ENCODE measurements around the gene ETS1. TPM values are rescaled to one million over a fixed set of nuclear protein-coding genes. Genes with fewer than 3 reads are reported as not detected.

The ETS1 gene
- total RNA-seq, 4 donors from 2014 or later, result 39.5 to 74.4 (median 59.7) TPM

- no peak for TF ChIP-seq POLR2A (IDR thresholded peaks at IDR 0.05; ENCODE audit: low read depth)
- no peak for TF ChIP-seq EP300 (IDR thresholded peaks at IDR 0.05)
- peak in 2 of 3 experiments; percentile 14 to 21 for TF ChIP-seq CTCF (IDR thresholded peaks at IDR 0.05)
- 16% methylated on average over 10 of the region's 10 CpGs for WGBS
- no peak overlapping the region for H3K4me3 ChIP-seq
- peaks cover 0 to 5% (median 0%) of the 10 kb centered on the region in 4 donors for H3K27me3 ChIP-seq
- H3K9me3 ChIP-seq, result no peaks in the 10 kb centered on the region
- H3K36me3 ChIP-seq, result no peaks in the 10 kb centered on the region
- intact Hi-C loops (cut with DNase I), result no loop called here
- H3K4me1 ChIP-seq, result peaks cover 19 to 32% (median 29%) of the 10 kb centered on the region in 4 donors
- peak overlapping the region in 3 of 4 donors; percentile 30 to 48 (median 32) for H3K27ac ChIP-seq (replicated peaks in 1 of 4)
- DNase-seq (ENCODE audit: extremely low spot score), result peak; percentile 77
Observed at GRCh38 chr11:128553662-128554362, 33.5 kb downstream of the ETS1 start.

DNA sequence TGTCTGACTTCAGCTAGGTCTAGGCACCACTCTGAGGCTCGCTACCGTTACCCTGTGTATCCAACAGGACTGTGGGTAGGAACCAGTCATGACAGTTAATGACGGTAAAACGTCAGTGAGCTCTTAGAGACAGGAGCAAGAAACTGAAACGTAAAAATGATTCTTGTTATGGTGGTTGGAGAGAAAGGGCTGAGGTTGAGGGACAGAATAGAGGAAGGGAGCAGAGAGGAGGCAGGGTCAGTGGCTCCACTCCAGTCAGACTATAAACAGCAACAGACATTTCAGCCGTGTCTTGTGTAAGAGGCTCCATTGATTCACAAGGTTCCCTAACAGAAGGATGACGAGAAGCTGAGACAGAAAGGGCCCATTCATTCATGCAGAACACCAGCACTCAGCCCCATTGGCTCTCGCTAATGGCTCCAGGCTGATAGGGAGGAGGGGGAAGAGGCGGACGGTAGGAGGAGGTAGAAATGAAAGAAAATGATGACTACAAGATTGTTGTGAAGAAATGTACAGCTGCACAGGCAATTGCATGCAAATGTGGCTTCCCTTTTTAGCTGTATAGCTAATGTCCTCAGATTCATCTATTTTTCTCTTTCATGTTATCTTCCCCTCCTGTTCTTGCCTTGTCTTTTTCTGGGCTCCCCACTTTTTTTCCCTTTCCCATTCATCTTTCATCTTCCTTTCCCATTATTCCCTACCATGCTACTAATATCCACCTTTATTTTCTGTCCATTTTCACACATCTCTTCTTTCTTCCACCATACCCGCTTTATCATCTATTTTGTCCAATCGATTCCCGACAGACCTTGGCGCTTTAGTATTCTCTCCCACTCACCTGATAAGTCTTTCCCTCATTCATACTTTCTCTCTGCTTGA lies 34.3 kb downstream of the ETS1 start:
- H3K27ac ChIP-seq (replicated peaks in 1 of 4), result peak overlapping the region in 3 of 4 donors; percentile 30 to 48 (median 32)
- intact Hi-C loops (cut with DNase I), result no loop called here
- H3K27me3 ChIP-seq, result peaks cover 0 to 5% (median 0%) of the 10 kb centered on the region in 4 donors
- peak overlapping the region in 1 of 4 donors; percentile 1 for H3K4me3 ChIP-seq
- H3K4me1 ChIP-seq, result peaks cover 25 to 39% (median 36%) of the 10 kb centered on the region in 4 donors
- TF ChIP-seq POLR2AphosphoS5 (IDR thresholded peaks at IDR 0.05) (peak in 1 of 2 donors; percentile 38), CTCF (IDR thresholded peaks at IDR 0.05) (no peak), POLR2A (IDR thresholded peaks at IDR 0.05; ENCODE audit: low read depth) (no peak)
- peak; percentile 55 for DNase-seq (ENCODE audit: extremely low spot score)
- H3K36me3 ChIP-seq, result no peaks in the 10 kb centered on the region
- 72% methylated on average over 14 of the region's 14 CpGs for WGBS
- H3K9me3 ChIP-seq, result no peaks in the 10 kb centered on the region

DNA sequence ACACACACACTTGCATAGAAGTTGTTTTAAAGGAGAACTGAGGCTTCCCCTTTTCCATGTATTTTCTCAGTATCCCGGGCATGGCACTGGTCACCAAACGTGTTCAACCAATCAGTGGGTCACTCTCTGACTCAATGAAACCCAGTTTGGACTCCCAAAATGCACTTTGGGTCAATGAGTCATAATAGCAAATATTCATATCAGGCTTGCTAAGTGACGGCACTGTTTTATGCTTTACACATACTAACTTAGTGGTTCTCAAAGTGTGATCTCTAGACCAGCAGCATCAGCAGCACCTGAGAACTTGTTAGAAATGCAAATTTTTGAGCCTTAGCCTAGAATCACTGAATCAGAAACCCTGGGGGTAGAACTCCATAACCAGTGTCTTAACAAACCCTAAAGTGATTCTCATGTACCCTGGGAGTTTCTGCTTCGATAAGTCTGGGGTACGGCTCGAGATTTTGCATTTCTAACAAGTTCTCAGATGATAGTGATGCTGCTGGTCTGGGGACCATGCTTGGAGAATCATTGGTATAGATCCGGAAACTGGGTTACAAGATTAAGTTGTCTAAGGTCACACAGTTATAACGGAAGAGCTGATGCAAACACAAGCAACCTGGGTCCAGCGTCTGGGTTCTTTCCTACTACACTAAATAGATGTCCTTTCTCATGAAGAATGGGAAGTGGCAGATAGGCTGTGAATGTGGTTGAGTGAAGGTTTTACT lies 35.6 kb downstream of the ETS1 start:
- Histone ChIP-seq H3K36me3 (no peaks in the 10 kb centered on the region), H3K4me1 (peaks cover 34 to 47% (median 43%) of the 10 kb centered on the region in 4 donors), H3K27me3 (peaks cover 0 to 5% (median 0%) of the 10 kb centered on the region in 4 donors), H3K9me3 (no peaks in the 10 kb centered on the region), H3K27ac (replicated peaks in 1 of 4) (peak overlapping the region in 3 of 4 donors; percentile 6 to 80 (median 66)), H3K4me3 (no peak overlapping the region)
- intact Hi-C loops (cut with DNase I), result no loop called here
- 88% methylated on average over 9 of the region's 9 CpGs for WGBS
- TF ChIP-seq CTCF (IDR thresholded peaks at IDR 0.05), result no peak
- TF ChIP-seq POLR2AphosphoS5 (IDR thresholded peaks at IDR 0.05), result no peak
- no peak for TF ChIP-seq EP300 (IDR thresholded peaks at IDR 0.05)
- no peak for TF ChIP-seq POLR2A (IDR thresholded peaks at IDR 0.05; ENCODE audit: low read depth)
- DNase-seq (ENCODE audit: extremely low spot score), result peak; percentile 88

- H3K27me3 ChIP-seq, result peaks cover 0 to 5% (median 0%) of the 10 kb centered on the region in 4 donors
- intact Hi-C loops (cut with DNase I), result no loop called here
- DNase-seq (ENCODE audit: extremely low spot score), result peak; percentile 60
- peak overlapping the region in 3 of 4 donors; percentile 66 to 82 (median 80) for H3K27ac ChIP-seq (replicated peaks in 1 of 4)
- H3K36me3 ChIP-seq, result no peaks in the 10 kb centered on the region
- no peak overlapping the region for H3K4me3 ChIP-seq
- 91% methylated on average over 4 of the region's 4 CpGs for WGBS
- TF ChIP-seq POLR2AphosphoS5 (IDR thresholded peaks at IDR 0.05) (peak in 1 of 2 donors; percentile 32), EP300 (IDR thresholded peaks at IDR 0.05) (no peak)
- H3K4me1 ChIP-seq, result peaks cover 37 to 47% (median 44%) of the 10 kb centered on the region in 4 donors
- H3K9me3 ChIP-seq, result no peaks in the 10 kb centered on the region
Observed at GRCh38 chr11:128551058-128551457, 36.3 kb downstream of the ETS1 start.
